DMS 273 (cell line): Measurements from ENCODE around the gene L1CAM.
"Not testable (repeated sequence)": the region's sequence is repeated elsewhere in the genome, so short reads cannot be mapped to it uniquely, and the experiment has no call there.

Experiments
- DNase-seq: peaks from one replicate; lab custom pipeline; 2025; ENCODE audit not compliant: unreplicated experiment; lab: John Stamatoyannopoulos, UW

L1CAM gene

DNA sequence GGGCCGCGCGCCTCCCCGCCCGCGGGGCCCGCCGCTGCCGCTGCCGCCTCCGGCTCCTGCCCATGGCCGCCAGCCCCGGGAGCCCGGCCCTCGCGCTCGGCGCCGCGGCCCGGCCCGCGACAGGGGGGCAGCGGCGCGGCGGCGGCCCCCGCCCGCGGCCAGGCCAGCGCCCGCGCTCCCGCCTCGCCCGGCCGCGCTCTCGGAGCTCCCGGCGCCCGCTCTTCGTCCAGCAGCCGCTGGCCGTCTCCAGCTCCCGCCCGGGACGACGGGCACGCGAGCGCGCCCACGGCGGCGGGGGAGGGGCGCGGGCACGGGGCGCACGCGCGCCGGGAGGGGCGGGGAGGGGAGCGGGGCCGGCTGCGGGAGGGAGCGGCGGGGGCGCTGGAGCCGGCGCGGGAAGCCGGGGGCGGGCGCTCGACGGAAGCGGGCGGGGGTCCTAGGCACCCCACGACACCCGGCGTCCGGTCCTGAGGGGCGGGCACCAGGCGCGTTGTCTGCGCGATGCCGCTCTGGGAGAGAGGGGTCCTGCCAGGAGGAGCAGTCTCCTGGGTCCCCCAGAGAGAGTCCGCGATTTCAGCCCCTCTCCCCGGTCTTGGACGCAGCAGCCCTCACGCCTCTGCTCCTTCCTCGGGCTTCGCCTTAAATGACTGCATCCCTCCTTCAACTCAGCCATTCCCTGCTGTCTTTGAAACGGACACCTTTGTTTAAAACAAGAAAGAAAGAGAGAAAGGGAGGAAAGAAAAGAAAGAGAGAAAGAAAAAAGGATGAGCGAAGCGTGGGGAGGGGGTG lies 55.1 kb downstream of the L1CAM start:
- peak; percentile 64 for DNase-seq

DNA sequence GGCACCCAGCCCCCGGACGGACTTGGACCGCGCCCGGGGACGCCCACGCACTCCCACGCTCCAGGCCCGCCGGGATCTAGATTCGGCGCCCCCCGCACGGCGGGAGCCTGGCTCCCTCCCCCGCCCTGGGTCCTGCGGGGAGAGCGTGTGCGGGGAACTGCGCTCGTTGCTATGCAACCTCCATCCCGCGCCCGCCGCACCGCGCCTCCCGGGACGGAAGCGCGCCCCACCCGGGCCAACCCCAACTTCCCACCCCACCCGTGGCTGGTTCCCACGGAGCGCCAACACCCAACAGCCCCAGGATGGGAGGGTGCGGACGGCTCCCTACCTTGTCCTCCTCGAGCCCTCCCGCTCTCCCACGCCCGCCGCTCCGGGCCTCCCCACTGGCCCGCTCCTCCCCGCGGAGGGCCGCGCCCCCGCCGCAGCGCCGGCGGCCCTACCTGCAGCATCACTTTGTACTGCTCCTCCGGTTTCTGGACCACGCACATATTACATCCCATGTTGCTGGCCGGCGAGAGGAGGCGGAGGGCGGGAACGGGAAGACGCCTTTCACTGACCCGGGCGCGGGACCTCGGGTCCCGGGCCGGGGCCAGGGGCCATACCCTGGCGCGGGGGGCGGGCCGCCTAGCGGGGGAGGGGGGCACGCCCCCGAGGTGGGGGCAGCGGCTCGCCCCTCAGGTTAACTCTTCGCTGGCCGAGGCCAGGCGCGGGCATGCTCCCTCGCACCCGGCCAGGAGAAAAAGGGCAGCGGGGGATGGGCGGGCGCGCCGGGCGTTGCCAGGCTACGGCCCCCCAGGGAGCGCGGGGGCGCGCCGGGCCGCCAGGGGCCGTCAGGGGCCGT lies 56.0 kb downstream of the L1CAM start, which contains the start of gene PDZD4:
Gene PDZD4 (minus strand): TSS at position 746 of the 841 bp plus-strand sequence. CDS start 246 bp downstream, at position 500.
- peak; percentile 65 for DNase-seq

DNA sequence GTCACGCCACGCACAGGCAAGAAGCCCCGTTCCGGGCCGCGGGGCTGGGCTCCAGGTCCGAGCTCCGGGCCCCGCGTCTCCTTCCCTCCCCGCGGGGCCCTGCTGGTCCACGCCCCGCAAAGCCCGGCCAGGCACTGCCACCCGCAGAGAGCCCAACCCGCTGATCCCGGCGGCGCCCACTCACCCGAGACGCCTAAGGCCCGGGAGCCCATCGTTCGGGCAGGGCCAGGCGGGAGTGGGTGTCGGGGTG lies 56.5 kb downstream of the L1CAM start:
- no peak for DNase-seq

DNA sequence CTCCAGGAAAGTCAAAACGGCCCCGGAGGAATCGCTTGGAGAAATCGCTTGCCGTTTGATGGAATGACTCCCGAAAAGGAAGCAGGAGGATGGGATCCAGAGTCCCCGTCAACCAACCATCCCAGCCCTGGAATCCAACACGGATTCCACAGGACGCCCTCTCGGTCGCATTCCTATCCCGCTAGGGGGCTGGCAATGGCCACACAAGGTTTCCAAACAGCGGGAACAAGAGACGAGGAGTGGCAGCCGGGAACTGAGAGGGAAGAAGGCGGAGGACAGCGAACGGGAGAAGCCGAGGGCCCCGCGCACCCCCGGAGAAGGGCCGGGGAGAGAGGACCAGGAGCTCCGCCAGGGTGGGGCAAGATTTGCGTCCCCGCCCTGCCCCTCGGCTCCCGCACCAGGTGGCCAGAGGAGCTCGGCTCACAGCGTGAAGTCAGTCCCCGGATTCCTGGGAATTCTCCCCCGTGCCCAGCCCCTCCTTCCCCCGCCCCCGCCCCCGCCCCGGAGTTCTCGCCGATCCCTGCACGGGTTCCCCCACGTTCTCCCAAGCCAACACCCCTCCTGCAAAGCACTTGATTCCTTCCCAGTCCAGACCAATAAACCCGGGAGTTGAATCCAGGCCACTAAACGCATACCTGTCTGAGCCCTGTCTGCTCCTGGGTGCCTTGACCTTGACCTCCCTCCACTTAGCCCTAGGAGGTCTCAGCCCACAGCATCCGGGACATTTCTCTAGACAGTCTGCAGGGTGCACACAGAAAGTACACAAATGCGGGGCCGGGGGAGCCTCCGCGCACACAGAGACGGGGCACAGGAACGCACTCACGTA lies 57.0 kb downstream of the L1CAM start:
- DNase-seq, result peak; percentile 64

DNA sequence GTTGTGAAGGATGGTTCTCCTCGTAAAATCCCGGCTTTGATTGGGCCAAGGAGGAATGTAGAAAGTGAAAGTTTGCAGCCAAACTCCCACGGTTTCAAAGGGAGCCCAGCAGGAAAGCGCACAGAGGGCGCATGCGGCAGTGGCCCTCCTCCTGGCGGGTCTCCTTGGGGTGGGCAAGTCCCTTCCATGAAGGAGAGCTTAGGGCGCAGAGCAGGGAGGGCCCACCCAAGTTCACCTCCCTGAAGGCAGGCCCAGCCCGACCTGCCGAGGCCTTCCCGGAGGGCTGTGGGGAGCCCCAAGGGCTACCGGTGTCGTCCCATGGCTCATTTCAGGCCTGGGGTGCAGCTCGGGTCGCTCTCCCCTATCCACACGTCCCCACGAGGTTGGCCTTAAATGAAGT lies 57.7 kb downstream of the L1CAM start:
- DNase-seq, result no peak

DNA sequence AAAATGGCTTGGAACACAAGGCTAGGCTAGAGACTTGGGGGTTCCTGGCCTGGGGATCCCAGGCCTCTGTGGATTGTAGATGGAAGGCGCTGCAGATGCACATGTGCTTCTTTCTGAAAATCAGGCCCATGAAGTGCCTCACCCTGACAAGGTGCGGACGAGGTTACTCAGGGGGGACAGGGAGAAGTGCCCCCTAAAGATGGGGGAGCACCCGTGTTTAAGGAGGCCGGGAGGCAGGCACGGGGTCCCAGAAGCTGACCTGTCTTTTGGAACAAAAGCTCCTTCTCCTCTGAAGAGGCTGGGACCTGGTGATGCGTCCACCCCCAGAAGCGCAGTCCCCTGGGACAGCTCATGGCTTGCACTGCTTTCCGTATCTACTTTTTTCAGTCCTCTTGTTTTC lies 58.1 kb downstream of the L1CAM start:
- DNase-seq, result no peak

DNA sequence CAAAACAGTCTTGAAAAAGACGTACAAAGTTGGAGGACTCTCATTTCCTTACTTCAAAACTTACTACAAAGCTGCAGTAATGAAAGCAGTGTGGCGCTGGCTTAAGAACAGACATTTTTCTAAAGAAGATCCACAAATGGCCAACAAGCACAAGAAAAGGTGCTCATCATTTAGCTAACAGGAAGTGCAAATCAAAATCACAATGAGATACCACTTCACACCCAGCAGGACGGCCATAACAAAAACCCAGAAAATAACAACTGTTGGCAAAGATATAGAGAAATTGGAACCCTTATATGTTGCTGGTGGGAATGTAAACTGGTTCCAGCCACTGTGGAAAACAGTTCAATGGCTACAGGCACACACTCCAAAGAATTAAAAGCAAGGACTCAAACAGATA lies 59.0 kb downstream of the L1CAM start:
- DNase-seq, result no peak

DNA sequence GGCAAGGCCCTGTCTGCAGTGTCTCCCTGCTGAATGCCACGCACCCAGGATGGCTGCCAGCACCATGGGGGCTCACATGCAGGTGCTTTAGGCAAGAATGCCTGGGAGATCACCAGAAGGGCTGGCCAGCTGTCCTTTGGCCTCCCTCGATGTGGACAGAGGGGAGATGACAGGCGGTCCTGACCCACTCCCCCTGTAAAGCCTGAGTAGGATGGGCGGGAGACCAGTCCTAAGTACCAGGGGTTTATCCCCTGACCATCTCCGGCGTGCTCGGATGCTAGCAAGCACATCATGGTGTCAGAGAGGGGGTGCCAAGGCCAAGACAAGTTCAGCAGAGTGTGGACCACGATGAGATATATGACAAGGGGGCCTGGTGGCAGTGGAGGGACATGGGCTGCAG lies 60.9 kb downstream of the L1CAM start:
- DNase-seq, result no peak

DNA sequence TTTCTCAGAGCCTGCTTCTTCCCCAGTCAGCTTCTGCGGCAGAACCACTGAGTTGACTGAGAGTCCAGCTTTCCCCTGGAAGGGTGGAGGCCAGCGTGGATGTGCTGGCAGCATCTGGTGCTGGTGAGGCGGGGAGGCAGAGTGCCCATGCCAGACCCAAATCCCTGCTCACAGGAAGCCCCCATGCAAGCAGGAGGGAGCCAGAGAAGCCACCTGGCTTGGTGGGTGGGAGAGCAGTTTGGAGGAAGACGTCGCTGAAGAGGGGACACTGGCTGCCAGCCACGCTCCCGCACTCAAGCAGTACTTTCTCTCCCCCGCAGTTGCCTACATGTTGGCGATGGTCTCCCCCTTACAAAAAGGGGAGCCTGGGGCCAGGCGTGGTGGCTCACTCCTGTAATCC lies 61.6 kb downstream of the L1CAM start:
- no peak for DNase-seq

DNA sequence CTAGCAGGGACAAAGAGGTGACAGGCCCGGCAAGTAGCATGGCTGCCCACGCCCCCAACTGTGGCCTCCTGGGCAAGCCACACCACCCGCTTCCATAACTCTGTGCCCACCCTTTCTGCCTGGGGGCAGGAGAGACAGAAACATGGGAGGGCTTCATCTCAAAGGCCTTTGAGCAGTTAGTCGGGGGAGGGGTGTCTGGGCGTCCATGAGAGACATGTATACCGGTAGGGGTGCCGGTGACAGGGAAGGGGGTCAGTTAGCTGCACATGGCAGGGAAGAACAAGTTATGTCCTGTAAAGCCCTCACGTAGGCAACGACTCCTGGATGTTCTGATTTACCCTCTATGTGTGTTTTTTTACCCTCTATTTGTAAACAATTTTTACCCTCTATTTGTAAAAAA lies 64.9 kb downstream of the L1CAM start:
- no peak for DNase-seq

DNA sequence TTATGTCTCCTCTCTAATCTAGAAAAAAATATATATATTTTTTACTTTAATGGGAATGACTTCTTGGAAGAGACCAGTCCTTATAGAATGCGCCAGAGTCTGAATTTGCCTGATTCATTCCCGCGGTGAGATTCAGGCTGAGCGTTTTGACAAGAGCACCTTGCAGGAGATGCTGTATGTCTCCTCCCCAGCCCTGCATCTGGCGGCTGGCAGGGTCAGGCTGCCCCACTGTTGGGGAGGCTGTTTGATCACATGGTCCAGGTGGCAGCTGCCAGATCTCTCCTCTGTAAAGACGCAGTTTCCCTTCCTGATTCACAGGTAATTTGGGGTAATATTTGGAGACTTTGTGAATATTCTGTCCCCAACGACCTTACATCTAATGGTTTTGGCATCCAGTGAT lies 65.4 kb downstream of the L1CAM start:
- DNase-seq, result peak; percentile 68

DNA sequence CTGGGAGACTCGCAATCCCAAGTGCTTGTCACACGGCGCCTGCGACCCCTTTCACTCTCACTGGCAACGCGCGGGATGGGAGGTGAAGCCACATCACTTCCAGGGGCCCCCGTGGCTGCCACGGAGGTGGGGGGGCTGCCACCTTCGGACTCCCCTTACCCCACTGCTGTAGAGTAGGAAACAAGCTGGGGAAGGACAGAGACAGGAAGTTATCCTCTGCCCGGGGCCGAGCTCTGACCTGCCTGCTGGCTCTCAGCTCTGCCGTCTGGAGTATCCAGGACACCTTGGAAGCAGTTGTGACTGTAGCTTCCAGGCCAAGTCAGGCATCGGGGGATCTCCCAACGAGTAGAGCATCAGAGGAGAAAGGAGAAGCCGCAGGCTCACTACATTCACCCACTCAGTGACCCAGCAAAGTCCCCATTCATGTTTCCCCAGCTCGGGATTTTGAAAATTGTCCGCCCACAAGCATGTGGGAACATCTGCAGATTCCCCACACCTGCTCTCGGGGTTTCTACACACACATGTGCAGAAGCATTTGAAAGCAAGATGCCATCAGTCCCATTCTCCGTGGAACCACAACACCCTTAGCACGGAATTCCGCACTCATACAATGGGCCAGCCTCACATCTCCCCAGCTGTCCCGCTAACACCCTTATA lies 66.5 kb downstream of the L1CAM start:
- no peak for DNase-seq

DNA sequence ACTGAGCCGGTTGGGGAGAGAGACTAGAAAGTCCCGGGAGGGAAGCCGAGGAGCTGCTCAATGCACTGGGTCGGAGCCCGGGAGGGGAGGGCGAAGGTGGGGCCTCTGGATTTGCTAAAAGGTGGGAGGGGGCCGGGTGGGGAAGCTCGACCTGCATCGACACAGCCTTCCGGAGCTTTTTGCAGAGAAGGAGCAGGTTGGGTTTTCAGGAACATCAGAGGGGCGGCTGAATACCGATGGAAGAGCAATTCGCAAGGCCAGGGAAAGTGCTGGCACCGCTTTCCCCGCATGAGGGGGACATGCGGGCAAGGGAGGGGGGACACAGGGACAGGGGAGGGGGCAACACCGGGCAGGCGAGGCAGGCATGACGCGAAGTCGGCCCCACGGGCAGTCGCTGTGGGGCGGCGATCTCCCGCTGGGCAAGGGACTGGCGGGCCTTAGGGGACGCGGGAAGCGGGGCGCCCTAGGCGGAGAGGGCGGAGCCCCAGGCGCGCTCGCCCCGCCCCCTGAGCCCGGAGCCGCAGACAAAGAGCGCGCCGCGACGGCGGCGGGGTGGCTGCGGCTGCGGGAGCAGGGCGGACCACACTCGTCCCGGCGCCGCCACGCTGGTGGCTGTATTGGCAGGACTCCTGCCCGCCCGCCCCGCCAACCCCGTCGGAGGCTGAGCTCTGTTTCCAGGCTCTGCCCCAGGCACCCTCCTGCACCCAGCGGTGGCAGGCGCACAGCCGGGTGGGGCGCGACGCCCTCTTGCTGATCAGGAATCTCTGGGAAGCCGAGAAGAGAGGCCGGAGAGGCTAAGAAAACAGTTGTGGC lies 67.2 kb downstream of the L1CAM start:
- no peak for DNase-seq

DNA sequence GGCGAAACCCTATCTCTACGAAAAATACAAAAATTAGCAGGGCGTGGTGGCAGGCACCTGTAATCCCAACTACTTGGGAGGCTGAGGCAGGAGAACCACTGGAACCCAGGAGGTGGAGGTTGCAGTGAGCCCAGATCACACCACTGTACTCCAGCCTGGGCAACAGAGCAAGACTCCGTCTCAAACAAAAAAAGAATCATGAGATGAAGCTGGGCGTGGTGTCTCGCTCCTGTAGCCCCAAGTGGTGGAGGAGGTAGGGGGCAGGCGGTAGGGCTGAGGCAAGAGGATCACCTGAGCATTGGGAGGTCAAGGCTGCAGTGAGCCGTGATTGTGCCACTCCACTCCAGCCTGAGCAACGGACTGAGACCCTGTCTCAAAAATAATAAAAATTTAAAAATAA lies 67.9 kb downstream of the L1CAM start:
- DNase-seq, result not testable (repeated sequence)

DNA sequence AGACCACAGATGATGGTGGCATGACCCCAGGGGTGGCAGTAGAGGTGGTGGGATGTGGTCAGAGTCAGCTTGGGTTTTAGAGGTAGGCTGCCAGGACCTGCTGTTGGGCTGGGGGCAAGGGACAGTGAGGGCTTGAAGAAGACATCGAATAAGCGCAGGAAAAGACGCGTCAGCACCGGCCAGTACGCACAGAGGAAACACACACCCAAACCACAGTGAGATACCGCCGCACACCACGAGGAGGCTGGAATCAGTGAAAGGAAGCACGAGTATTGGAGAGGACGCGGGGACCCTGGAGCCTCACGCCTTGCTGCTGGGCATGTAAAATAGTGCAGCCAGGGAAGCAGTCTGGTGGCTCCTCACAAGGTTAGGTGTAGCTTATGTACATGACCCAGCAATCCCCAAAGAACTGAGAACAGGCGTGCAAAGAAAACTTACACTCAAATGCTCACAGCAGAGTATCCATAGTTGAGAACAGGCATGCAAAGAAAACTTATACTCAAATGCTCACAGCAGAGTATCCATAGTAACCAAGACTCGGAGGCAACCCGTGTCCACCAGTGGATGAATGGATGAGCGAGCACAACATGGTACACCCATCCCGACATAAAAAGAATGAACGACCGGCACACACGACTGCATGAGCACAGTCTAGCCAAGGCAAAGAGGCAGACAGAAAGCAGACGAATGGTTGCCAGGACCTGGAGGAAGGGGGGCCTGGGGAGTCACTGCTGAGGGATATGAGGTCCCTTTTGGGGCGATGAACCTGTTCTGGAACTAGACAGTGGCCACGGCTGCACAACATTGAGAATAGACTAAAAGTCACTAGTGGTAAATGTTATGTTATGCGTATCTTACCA lies 68.9 kb downstream of the L1CAM start:
- no peak for DNase-seq

DNA sequence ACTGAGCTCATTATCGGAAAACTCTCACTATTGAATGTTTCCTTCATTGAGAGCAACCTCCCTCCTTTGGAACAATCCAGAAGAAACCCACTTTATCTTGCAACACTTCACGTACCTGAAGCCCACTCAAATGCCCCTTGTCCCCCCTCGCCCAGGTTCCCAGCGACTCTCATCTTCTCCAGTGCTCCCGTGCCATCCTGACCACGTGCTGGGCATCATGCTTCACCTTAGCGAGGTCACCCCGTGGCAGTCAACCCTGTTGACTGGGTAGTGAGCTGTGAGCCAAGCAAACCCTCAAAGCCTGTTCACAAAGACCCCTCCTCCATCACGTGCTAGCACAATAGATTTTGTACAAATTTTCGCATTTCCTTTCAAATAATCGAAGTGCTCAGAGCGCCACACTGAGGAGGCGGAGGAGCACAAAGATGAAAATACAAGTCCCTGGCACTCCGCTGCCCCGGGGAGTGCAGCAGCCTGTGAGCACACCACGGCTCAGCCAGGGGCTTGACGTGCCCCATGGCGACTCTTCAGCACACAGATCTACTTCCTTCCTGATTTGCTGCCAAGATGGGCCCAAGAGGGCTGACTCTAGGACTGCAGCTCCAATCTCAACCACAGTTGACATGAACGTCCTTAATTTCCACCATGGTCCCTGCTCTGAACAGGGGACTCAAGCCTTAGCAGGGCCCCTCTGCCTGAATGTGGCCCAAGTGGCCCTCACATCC lies 71.2 kb downstream of the L1CAM start:
- no peak for DNase-seq

DNA sequence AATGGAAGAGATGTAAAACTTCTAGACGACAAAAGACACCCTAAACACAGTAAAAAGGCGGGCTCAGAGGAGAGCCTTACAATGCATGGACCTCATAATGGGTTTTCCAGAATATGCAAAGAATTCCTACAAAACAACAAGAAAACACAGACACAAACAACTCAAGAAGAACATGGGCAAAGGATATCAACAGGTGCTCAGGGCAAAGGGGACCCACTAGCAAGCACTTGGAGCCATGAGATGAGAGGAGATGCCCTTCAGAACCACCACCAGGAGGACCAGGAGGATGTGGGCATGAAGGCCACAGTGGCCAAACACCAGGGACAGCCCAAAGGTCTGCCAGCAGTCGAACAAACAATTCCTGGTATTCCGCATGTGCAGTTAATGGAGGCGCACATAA lies 72.8 kb downstream of the L1CAM start:
- no peak for DNase-seq

DNA sequence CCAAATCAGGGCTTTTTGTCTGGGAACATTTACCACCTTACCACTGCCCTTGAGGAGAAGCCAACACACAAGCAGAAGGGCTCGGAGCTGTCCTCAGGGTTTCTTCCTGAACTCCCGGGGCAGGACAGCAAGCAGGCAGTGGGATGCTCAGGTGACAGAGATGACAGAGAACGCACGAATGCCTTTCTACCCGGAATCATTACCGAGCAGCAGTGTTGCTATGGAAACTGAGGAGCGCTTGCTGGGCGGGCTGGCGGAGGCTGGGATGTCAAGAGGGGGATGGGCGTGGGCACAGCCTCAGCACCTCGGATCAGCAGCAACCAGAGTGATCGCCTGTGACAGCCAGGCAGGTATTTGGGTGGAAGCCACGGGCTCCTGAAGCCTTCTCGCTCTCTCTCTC lies 73.8 kb downstream of the L1CAM start:
- DNase-seq, result no peak
